ENCODE data around the gene CACNB1.
A peak's percentile ranks its signal among the peaks of the same experiment; 100 is the strongest.

The CACNB1 gene

GRCh38 chr17:39240631-39241030, 43.2 kb upstream of the CACNB1 start:
- TF ChIP-seq CTCF (IDR thresholded peaks at IDR 0.05; ENCODE audit: low read depth, low read length), result no peak
- Histone ChIP-seq H3K4me3 (ENCODE audit: low read depth, low read length) (no peak overlapping the region), H3K36me3 (no peaks in the 10 kb centered on the region), H3K4me1 (peaks cover 8% of the 10 kb centered on the region), H3K27me3 (no peaks in the 10 kb centered on the region), H3K9me3 (no peaks in the 10 kb centered on the region)
- DNase-seq, result no peak

- Histone ChIP-seq H3K4me1 (peaks cover 8% of the 10 kb centered on the region), H3K27me3 (no peaks in the 10 kb centered on the region), H3K9me3 (no peaks in the 10 kb centered on the region), H3K36me3 (no peaks in the 10 kb centered on the region), H3K4me3 (ENCODE audit: low read depth, low read length) (no peak overlapping the region)
- peak; percentile 64 for DNase-seq
- peak; percentile 64 for TF ChIP-seq CTCF (IDR thresholded peaks at IDR 0.05; ENCODE audit: low read depth, low read length)
Observed at GRCh38 chr17:39239640-39240314, 42.3 kb upstream of the CACNB1 start.

GRCh38 chr17:39238311-39238972, 41.0 kb upstream of the CACNB1 start:
- no peak for DNase-seq

GRCh38 chr17:39237586-39237985, 40.1 kb upstream of the CACNB1 start:
- H3K4me1 ChIP-seq, result no peaks in the 10 kb centered on the region
- no peaks in the 10 kb centered on the region for H3K36me3 ChIP-seq
- TF ChIP-seq CTCF (IDR thresholded peaks at IDR 0.05; ENCODE audit: low read depth, low read length), result no peak

More at GRCh38 chr17:39238311-39238972, 41.0 kb upstream of the CACNB1 start:
- Histone ChIP-seq H3K9me3 (no peaks in the 10 kb centered on the region), H3K36me3 (no peaks in the 10 kb centered on the region), H3K4me3 (ENCODE audit: low read depth, low read length) (no peak overlapping the region), H3K4me1 (no peaks in the 10 kb centered on the region), H3K27me3 (no peaks in the 10 kb centered on the region)
- no peak for TF ChIP-seq CTCF (IDR thresholded peaks at IDR 0.05; ENCODE audit: low read depth, low read length)

GRCh38 chr17:39236981-39237441, 39.5 kb upstream of the CACNB1 start:
- TF ChIP-seq CTCF (IDR thresholded peaks at IDR 0.05; ENCODE audit: low read depth, low read length), result no peak

More at GRCh38 chr17:39237586-39237985, 40.1 kb upstream of the CACNB1 start:
- no peak overlapping the region for H3K4me3 ChIP-seq (ENCODE audit: low read depth, low read length)
- no peaks in the 10 kb centered on the region for H3K9me3 ChIP-seq
- H3K27me3 ChIP-seq, result no peaks in the 10 kb centered on the region
- DNase-seq, result no peak

GRCh38 chr17:39236450-39236927, 39.0 kb upstream of the CACNB1 start:
- DNase-seq, result no peak
- H3K27me3 ChIP-seq, result no peaks in the 10 kb centered on the region
- peaks cover 7% of the 10 kb centered on the region for H3K4me1 ChIP-seq
- no peaks in the 10 kb centered on the region for H3K9me3 ChIP-seq
- no peak for TF ChIP-seq CTCF (IDR thresholded peaks at IDR 0.05; ENCODE audit: low read depth, low read length)
- no peaks in the 10 kb centered on the region for H3K36me3 ChIP-seq
- H3K4me3 ChIP-seq (ENCODE audit: low read depth, low read length), result no peak overlapping the region

More at GRCh38 chr17:39236981-39237441, 39.5 kb upstream of the CACNB1 start:
- Histone ChIP-seq H3K27me3 (no peaks in the 10 kb centered on the region), H3K9me3 (no peaks in the 10 kb centered on the region), H3K4me1 (peaks cover 3% of the 10 kb centered on the region; the same call in 1 of the 2 replicates), H3K4me3 (ENCODE audit: low read depth, low read length) (no peak overlapping the region), H3K36me3 (no peaks in the 10 kb centered on the region)
- no peak for DNase-seq

Measured in BE2C (cell line).